ENCODE measurements around the gene DDHD1.
"Not testable (repeated sequence)": the region's sequence is repeated elsewhere in the genome, so short reads cannot be mapped to it uniquely, and the experiment has no call there.

The DDHD1 gene

DNA sequence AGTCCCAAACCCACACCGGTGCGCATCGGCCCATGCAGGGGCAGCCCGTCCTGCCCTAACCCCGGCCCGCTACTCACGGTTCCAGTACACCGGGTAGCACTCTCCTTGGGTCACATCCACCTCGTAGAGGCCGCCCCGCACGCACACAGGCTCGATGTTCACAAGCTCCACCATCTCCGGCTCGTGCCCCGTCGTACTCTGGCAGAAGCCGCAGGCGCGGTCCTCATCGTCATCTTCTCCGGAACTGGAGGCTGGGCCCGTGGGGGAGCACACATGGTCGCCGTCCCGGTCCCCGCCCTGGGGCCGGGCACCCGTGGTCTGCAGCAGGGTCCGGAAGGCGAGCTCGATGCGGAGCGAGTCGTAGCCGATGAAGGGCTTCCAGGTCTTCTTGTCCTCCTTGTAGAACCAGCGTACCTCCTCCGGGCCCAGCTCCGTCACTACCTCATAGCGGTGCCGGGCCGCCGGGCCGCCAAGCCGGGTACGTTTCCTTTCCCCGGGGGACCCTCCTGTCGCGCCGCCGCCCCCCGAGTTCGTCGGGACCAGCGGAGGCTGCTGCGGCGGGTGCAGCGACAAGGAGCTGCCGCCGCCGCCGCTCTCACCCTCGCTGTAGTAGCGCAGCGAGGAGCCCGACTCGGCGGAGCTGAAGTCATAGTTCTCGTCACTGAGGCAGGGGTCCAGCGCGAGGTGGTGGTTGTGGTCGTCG is 788 bp downstream of the DDHD1 start:
- no peak for DNase-seq (ENCODE audit: low read depth)

DNA sequence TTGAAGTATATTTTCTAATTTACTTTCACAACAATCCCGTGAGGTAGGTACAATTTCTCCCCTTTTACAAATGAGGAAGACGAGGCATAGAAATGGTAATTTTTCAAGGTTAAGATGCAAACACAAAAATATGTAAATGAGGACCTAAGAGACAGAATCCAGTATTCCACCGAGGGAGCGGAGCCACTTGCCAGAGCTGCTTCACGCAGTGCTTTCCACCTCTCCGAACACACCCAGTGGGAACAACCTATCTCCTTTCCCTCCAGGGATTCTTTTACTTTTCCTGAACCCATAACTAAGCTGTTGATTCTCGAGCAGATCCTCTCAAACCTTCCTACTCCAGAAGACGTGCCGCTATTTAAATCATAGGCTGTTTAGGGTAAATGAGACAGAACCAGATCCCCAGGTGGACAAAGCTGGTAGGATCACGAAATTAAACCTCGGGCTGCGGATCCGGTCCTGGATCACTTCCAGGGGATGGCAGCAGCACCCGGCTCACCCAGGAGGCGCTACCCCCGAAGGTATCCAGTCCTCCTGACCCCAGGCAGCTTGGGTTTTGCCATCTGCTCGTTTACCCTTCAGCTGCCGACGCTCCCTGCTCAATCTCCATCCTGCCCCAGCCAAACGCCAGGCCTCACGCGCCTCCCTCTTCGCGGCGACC is 1.5 kb downstream of the DDHD1 start:
- DNase-seq (ENCODE audit: low read depth): no peak

DNA sequence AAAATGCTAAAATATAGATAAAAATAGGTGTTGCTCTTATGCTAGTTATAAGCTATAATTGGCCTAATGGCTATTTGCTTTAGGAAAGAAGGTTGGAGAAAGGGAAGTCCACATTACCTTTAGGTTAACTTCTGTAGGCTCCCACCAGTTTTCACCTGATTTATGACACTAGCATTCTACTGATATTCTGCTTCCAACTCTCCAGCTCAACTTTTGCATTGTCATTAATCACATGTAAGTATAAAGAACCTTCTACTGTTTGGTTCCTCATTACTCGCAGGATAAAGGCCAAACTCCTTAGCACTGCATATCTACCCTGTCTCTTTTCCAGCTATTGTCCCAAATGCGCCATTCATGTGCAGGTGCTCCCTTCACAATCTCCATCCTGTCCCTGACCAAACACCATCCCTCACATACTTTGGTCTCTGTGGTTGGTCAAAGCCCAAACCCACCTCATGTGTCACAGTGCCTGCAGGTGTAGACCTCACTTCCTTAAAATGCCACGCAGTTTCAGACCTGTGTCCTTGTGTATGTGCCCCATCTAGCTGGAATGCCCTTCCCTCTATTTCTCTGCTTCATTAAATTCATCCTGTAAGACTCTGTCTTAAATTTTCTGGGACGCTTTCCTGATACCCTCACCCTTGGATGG is 3.3 kb downstream of the DDHD1 start:
- no peak for DNase-seq (ENCODE audit: low read depth)

- DNase-seq (ENCODE audit: low read depth): no peak
Measured at GRCh38 chr14:53148671-53149070, 4.5 kb downstream of the DDHD1 start.

- no peak for DNase-seq (ENCODE audit: low read depth)
Measured at GRCh38 chr14:53147893-53148292, 5.2 kb downstream of the DDHD1 start.

GRCh38 chr14:53147208-53147607 is 5.9 kb downstream of the DDHD1 start:
- no peak for DNase-seq (ENCODE audit: low read depth)

- DNase-seq (ENCODE audit: low read depth): no peak
Measured at GRCh38 chr14:53146739-53147138, 6.4 kb downstream of the DDHD1 start.

- no peak for DNase-seq (ENCODE audit: low read depth)
Measured at GRCh38 chr14:53144244-53144643, 8.9 kb downstream of the DDHD1 start.

DNA sequence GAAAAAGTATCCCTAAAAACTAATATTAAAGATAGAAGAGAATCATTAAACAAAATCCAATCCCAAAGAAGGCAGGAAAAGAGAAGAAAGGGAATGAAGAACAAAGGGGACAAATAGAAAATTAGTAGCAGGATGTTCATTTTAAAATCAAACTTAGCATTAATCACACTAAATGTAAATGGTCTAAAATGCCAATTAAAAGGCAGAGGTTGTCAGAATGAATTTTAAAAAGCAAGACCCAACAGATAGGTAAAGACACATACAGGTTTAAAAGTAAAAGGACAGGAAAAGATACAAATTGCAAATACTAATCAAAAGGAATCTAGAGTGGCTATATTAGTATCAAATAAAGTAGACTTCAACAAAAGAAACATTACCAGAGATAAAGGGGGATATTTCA is 12.5 kb downstream of the DDHD1 start:
- no peak for DNase-seq (ENCODE audit: low read depth)

DNA sequence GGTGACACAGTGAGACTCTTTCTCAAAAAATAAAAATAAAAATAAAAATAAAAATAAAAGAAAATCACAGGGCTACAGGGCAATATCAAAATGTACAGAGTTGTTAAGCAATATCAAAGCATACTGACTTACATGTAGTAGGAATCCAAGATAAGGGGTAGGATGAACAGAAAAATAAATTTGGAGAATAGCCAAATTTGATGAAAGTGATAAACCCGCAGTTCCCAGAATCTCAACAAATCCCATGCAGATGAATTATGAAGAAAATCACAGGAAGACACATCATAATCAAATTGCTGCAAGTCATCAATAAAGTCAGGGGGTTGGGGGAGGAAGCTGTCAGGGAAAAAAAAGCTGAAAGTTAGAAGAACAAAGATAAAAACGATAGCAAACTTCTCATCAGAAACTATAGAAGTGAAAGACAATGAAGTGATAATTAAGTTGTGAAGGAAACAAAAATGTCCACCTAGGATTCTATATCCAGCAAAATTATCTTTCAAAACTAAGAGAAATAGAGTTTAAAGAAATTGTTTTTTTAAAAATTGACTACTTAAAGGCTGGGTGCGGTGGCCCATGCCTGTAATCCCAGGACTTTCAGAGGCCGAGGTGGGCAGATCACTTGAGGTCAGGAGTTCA is 15.4 kb downstream of the DDHD1 start:
- no peak for DNase-seq (ENCODE audit: low read depth)

DNA sequence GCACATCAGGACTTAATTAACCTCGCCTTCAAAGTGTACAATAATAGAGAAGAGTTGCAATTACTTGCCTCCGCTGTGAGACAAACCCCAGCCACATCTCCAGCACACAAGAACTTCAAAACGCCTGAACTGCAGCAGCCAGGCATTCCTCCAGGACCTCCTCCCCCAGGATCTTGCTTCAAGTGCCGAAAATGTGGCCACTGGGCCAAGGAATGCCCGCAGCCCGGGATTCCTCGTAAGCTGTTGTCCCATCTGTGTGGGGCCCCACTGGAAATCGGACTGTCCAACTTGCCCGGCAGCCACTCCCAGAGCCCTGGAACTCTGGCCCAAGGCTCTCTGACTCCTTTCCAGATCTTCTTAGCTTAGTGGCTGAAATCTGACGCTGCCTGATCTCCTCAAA is 22.6 kb downstream of the DDHD1 start:
- DNase-seq (ENCODE audit: low read depth): peak; percentile 62

DNA sequence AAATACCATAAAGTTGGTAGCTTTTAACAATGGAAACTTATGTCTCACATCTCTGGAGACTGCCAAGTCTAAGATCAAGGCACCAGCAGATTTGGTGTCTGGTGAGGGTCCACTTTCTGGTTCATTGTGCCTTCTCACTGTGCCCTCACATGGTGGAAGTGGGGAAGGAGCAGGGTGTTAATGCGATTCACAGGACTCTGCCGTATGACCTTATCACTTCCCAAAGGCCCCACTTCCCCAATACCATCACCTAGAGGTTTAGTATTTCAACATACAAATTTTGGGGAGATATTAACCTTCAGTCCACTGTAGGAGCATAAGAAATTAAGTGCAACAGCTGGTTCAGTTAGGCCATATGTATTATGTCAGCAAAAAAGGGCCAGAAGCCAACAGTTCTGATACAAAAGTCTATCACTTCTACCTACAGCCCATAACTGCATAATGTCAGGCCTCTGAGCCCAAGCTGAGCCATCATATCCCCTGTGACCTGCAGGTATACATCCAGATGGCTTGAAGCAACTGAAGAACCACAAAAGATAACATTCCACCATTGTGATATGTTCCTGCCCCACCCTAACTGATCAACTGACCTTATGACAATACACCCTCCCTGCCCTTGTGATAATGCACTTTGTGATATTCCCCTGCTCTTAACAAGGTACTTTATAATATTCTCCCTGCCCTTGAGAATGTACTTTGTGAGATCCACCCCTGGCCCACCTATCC is 24.7 kb downstream of the DDHD1 start:
- DNase-seq (ENCODE audit: low read depth): no peak

GRCh38 chr14:53127832-53128231 is 25.3 kb downstream of the DDHD1 start:
- DNase-seq (ENCODE audit: low read depth): no peak

DNA sequence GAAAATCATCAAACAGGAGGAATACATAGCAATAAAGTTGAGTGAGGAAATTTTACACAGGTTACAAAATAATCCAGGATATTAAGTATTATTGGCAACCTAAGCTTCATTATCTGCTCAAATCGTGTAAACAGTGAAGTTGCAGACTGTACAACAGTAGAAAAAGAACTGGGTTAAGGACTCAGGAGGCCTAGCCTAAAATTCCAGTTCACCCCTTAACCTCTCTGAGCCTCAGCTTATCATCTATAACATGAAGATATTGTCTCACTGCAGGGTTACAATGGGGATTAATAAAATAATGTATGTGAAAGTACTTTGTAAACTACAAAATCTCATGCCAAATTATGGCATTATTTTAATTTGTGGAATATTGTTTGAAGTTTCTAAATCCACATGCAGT is 26.0 kb downstream of the DDHD1 start:
- no peak for DNase-seq (ENCODE audit: low read depth)

DNA sequence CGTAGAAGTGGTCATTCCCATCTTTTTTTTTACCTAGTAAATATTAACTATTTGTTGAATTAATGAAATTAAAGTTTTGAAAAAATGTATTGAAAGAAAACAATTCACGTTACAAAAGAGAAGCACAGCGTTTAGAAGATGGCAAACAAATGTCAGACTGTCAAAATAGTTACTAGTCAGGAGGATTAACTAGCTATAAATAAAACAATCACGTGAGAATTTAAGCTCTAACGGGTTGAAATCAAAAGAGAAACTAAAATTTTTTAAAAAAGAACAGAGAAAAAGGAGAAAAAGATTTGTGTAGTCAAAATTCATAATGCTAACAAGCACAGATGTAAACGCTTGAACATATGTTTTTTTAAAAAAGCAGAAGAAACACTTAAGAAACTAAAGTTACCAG is 26.4 kb downstream of the DDHD1 start:
- no peak for DNase-seq (ENCODE audit: low read depth)

GRCh38 chr14:53124786-53125185 is 28.3 kb downstream of the DDHD1 start:
- no peak for DNase-seq (ENCODE audit: low read depth)

- DNase-seq (ENCODE audit: low read depth): not testable (repeated sequence)
Measured at GRCh38 chr14:53121419-53121818, 31.7 kb downstream of the DDHD1 start.

DNA sequence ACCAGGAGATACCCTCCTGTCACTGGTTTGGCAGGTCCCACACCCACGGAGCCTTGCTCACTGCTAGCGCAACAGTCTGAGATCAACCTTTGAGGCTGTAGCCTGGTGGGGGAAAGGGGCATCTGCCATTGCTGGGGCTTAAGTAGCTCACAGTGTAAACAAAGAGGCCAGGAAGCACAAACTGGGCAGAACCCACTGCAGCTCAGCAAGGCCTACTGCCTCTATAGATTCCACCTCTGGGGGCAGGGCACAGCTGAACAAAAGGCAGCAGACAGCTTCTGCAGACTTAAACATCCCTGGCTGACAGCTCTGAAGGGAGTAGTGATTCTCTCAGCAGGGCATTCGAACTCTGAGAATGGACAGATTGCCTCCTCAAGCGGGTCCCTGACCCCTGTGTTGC is 35.6 kb downstream of the DDHD1 start:
- not testable (repeated sequence) for DNase-seq (ENCODE audit: low read depth)

GRCh38 chr14:53113989-53114388 is 39.1 kb downstream of the DDHD1 start:
- no peak for DNase-seq (ENCODE audit: low read depth)

- no peak for DNase-seq (ENCODE audit: low read depth)
Measured at GRCh38 chr14:53110096-53110495, 43.0 kb downstream of the DDHD1 start.

GRCh38 chr14:53109105-53110041 is 43.8 kb downstream of the DDHD1 start:
- no peak for DNase-seq (ENCODE audit: low read depth)

Data from GM04503 (cell line).